ENCODE measurements around the gene SLC28A1. TPM values are rescaled to one million over a fixed set of nuclear protein-coding genes. Genes with fewer than 3 reads are reported as not detected.

Gene SLC28A1
- total RNA-seq, 1 experiment from 2014 or later, result 0.13 TPM

- Histone ChIP-seq H3K27ac (ENCODE audit: insufficient read length, low read depth, low read length) (no peak overlapping the region), H3K23me2 (ENCODE audit: insufficient read length, low read depth, low read length, poor library complexity, severe bottlenecking) (no peaks in the 10 kb centered on the region), H3K4me2 (ENCODE audit: insufficient read depth, insufficient read length, low read length) (no peak overlapping the region), H4K20me1 (ENCODE audit: control insufficient read depth, insufficient read depth, insufficient read length) (no peaks in the 10 kb centered on the region), H2BK15ac (ENCODE audit: low read depth, low read length) (no peak overlapping the region), H3K4me1 (ENCODE audit: insufficient read depth, low read length) (no peaks in the 10 kb centered on the region), H4K91ac (ENCODE audit: insufficient read length, low read depth, low read length) (no peak overlapping the region), H3K23ac (ENCODE audit: insufficient read length, low read depth, low read length) (no peak overlapping the region), H3T11ph (ENCODE audit: low read length) (no peak overlapping the region), H3K79me2 (ENCODE audit: insufficient read depth, low read length) (no peaks in the 10 kb centered on the region), H3K56ac (ENCODE audit: insufficient read length, low read depth, low read length) (no peak overlapping the region), H3K14ac (ENCODE audit: insufficient read depth, low read length) (no peak overlapping the region), H2BK5ac (ENCODE audit: insufficient read length, low read length) (no peak overlapping the region), H3K4ac (ENCODE audit: low read depth, low read length) (no peak overlapping the region), H3K9ac (ENCODE audit: extremely low read depth, insufficient read length, low read length) (no peak overlapping the region), H2AK5ac (ENCODE audit: insufficient read length, low read length) (no peak overlapping the region), H3K79me1 (ENCODE audit: insufficient read depth, low read depth, low read length, poor library complexity, severe bottlenecking) (no peaks in the 10 kb centered on the region), H3K9me3 (ENCODE audit: control insufficient read depth, low read depth, low read length) (no peaks in the 10 kb centered on the region), H3K18ac (ENCODE audit: insufficient read length, low read depth, low read length) (no peak overlapping the region), H2BK12ac (ENCODE audit: insufficient read length, low read depth, low read length) (no peak overlapping the region), H4K5ac (ENCODE audit: insufficient read length, low read depth, low read length) (no peak overlapping the region), H2BK20ac (ENCODE audit: low read depth, low read length, poor library complexity, severe bottlenecking) (no peak overlapping the region), H2AFZ (ENCODE audit: low read length) (no peak overlapping the region), H2BK120ac (ENCODE audit: low read depth, low read length, poor library complexity, severe bottlenecking) (no peak overlapping the region), H3K27me3 (ENCODE audit: insufficient read depth, low read length) (no peaks in the 10 kb centered on the region), H4K8ac (replicated peaks; ENCODE audit: insufficient read length, low read depth, low read length) (no peak overlapping the region)
- no CpG with 5 or more reads among the region's 5 CpGs for WGBS (ENCODE audit: extremely low coverage, insufficient read length, low lambda C conversion rate)
- Mint-ChIP-seq H3K36me3 (ENCODE audit: insufficient read depth in 1 of 3, low read depth in 3 of 3) (peaks cover 0 to 41% (median 6%) of the 10 kb centered on the region in 3 experiments; a peak in 3 of 7 replicates), H3K27ac (peak overlapping the region in 1 of 3 experiments; percentile 38; a peak in 1 of 7 replicates), H3K27me3 (ENCODE audit: low read depth) (no peaks in the 10 kb centered on the region), H3K4me3 (no peak overlapping the region), H3K9me3 (no peaks in the 10 kb centered on the region; a peak in 1 of 5 replicates), H3K4me1 (no peaks in the 10 kb centered on the region; a peak in 1 of 4 replicates)
- DNase-seq, result no peak
- TF ChIP-seq, protein P1, sequence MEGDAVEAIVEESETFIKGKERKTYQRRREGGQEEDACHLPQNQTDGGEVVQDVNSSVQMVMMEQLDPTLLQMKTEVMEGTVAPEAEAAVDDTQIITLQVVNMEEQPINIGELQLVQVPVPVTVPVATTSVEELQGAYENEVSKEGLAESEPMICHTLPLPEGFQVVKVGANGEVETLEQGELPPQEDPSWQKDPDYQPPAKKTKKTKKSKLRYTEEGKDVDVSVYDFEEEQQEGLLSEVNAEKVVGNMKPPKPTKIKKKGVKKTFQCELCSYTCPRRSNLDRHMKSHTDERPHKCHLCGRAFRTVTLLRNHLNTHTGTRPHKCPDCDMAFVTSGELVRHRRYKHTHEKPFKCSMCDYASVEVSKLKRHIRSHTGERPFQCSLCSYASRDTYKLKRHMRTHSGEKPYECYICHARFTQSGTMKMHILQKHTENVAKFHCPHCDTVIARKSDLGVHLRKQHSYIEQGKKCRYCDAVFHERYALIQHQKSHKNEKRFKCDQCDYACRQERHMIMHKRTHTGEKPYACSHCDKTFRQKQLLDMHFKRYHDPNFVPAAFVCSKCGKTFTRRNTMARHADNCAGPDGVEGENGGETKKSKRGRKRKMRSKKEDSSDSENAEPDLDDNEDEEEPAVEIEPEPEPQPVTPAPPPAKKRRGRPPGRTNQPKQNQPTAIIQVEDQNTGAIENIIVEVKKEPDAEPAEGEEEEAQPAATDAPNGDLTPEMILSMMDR (conservative IDR thresholded peaks at IDR 0.05), result no peak
These were observed 19.3 kb upstream of the SLC28A1 start for GRCh38 chr15:84865074-84865569.

All from H9 (cell line).